HepG2 (cell line): ENCODE measurements around the gene CABLES2. TPM values are rescaled to one million over a fixed set of nuclear protein-coding genes. Genes with fewer than 3 reads are reported as not detected.

Experiments used
- ATAC-seq: fragments of 200-7000 bp; cut with Tn5 transposase; 3 replicates; pipeline ENCODE4 v1.9.1; 2020; ENCODE audit warnings: mild to moderate bottlenecking, moderate library complexity
- BruUV-seq: library from RNA; stranded (reverse); fragments of 400-500 nt; replicated peaks from 2 replicates; lab custom pipeline; 2021; lab: Mats Ljungman, UMichigan
- CTCF ChIA-PET: fragments of 300-600 bp; formaldehyde crosslinking; extraction: SDS; loops from one replicate; lab custom pipeline; 2021; ENCODE audit warnings: low total read pairs, inconsistent platforms, low intra/inter-chr PET ratio; lab: Yijun Ruan, JAX
- POLR2A ChIA-PET: fragments of 350-600 bp; sonication (Branson Sonifier 250); formaldehyde crosslinking; loops from one replicate; lab custom pipeline; 2020; ENCODE audit warnings: antibody characterized with exemption, inconsistent platforms; lab: Yijun Ruan, JAX
- DNase-seq: peaks from one replicate; pipeline ENCODE4 v3.0.0-alpha.2; 2015; ENCODE audit warnings: low spot score
- FAIRE-seq: peaks from 3 replicates; lab custom pipeline; 2011; peaks lifted over from hg19 to GRCh38; lab: Jason Lieb, UNC
- H2AFZ ChIP-seq: one replicate; pipeline ENCODE4 v1.6.1; 2011; ENCODE audit warnings: low read length, inconsistent platforms
- H3K27ac ChIP-seq: fragments of 300-600 bp; 3 replicates; pipeline ENCODE4 v1.8.0; 2011; ENCODE audit warnings: mixed run types, mild to moderate bottlenecking, mixed read lengths, low read length, inconsistent platforms; ENCODE audit not compliant: insufficient read depth; ENCODE audit errors: extremely low read length
- H3K27me3 ChIP-seq, 2 experiments: fragments of 200-600 bp in 1 of 2; 2 replicates in 1 of 2; 3 replicates in 1 of 2; pipeline versions ENCODE4 v1.6.0 to v1.8.0; 2011; ENCODE audit warnings: low read length in 2 of 2, mild to moderate bottlenecking in 2 of 2, moderate library complexity in 2 of 2, inconsistent platforms in 1 of 2; ENCODE audit not compliant: insufficient read depth in 2 of 2, control insufficient read depth in 1 of 2
- H3K36me3 ChIP-seq, 2 experiments: fragments of 200-600 bp in 1 of 2; replicated peaks in 1 of 2; 2 replicates in 1 of 2; 3 replicates in 1 of 2; pipeline versions ENCODE4 v1.5.1 to v1.8.0; 2011; ENCODE audit warnings: low read length in 2 of 2, inconsistent platforms in 1 of 2; ENCODE audit not compliant: insufficient read depth in 2 of 2, control insufficient read depth in 1 of 2
- H3K4me1 ChIP-seq: 2 replicates; pipeline ENCODE4 v1.5.1; 2012; ENCODE audit warnings: low read length, inconsistent platforms; ENCODE audit not compliant: insufficient read depth
- H3K4me2 ChIP-seq: 2 replicates; pipeline ENCODE4 v1.6.0; 2011; ENCODE audit warnings: low read depth, low read length, inconsistent platforms
- H3K4me3 ChIP-seq, 3 experiments: fragments of 200-600 bp in 1 of 3; sonication (generic), shearing (Covaris generic) in 1 of 3; replicated peaks in 1 of 3; 2 replicates each; pipeline ENCODE4 v1.5.1; 2011 to 2016; ENCODE audit warnings: low read length in 3 of 3, inconsistent platforms in 2 of 3, low read depth in 2 of 3, mild to moderate bottlenecking in 2 of 3, control low read depth in 1 of 3, mixed read lengths in 1 of 3; ENCODE audit not compliant: insufficient read depth in 1 of 3
- H3K79me2 ChIP-seq: one replicate; pipeline ENCODE4 v1.6.1; 2011; ENCODE audit warnings: low read length, inconsistent platforms; ENCODE audit not compliant: insufficient read depth
- H3K9ac ChIP-seq: 2 replicates; pipeline ENCODE4 v1.6.0; 2011; ENCODE audit warnings: mild to moderate bottlenecking, low read depth, low read length, inconsistent platforms; ENCODE audit not compliant: insufficient read depth
- H3K9me3 ChIP-seq: 2 replicates; pipeline ENCODE4 v1.5.1; 2012; ENCODE audit warnings: mild to moderate bottlenecking, low read length
- H4K20me1 ChIP-seq: 2 replicates; pipeline ENCODE4 v1.6.0; 2011; ENCODE audit warnings: inconsistent platforms, mild to moderate bottlenecking, low read length, moderate library complexity; ENCODE audit not compliant: insufficient read depth
- AGO2 ChIP-seq: fragments of 200-400 bp; formaldehyde crosslinking; optimal IDR thresholded peaks from 2 replicates; pipeline ENCODE3; 2017; ENCODE audit warnings: mild to moderate bottlenecking, low read depth, low read length, moderate library complexity
- DR1 ChIP-seq: sonication (generic); formaldehyde crosslinking; IDR thresholded peaks from 2 replicates; pipeline ENCODE4 v1.8.0; 2021; ENCODE audit warnings: mild to moderate bottlenecking, missing genetic modification reagents, inconsistent platforms
- HNRNPL ChIP-seq: fragments of 200-400 bp; formaldehyde crosslinking; IDR thresholded peaks from 2 replicates; pipeline ENCODE4 v1.6.1; 2017; ENCODE audit warnings: mild to moderate bottlenecking, low read depth, low read length
- KLF11 ChIP-seq: IDR thresholded peaks from 2 replicates; pipeline ENCODE4 v1.6.1; 2016; ENCODE audit warnings: missing compliant biosample characterization
- MLX ChIP-seq: IDR thresholded peaks from 2 replicates; pipeline ENCODE4 v1.6.1; 2016
- MZF1 ChIP-seq: sonication (generic); formaldehyde crosslinking; IDR thresholded peaks from 2 replicates; pipeline ENCODE4 v1.8.1; 2023; ENCODE audit warnings: mild to moderate bottlenecking, missing genetic modification reagents, borderline replicate concordance
- PRMT3 ChIP-seq: sonication (generic); formaldehyde crosslinking; IDR thresholded peaks from 2 replicates; pipeline ENCODE4 v1.8.1; 2022; ENCODE audit warnings: low read depth, mild to moderate bottlenecking, moderate library complexity, missing genetic modification reagents, borderline replicate concordance
- RAD51 ChIP-seq: fragments of 450-650 bp; IDR thresholded peaks from 2 replicates; pipeline ENCODE4 v1.6.1; 2016; ENCODE audit warnings: borderline replicate concordance
- RBFOX2 ChIP-seq: fragments of 200-400 bp; formaldehyde crosslinking; IDR thresholded peaks from 2 replicates; pipeline ENCODE4 v1.6.1; 2017; ENCODE audit warnings: low read depth, mild to moderate bottlenecking, low read length
- REL ChIP-seq: sonication (generic); formaldehyde crosslinking; conservative IDR thresholded peaks from 2 replicates; pipeline ENCODE4 v1.8.0; 2022; ENCODE audit warnings: mild to moderate bottlenecking, missing genetic modification reagents, moderate library complexity
- RXRA ChIP-seq: sonication (generic); formaldehyde crosslinking; IDR thresholded peaks from 2 replicates; pipeline ENCODE4 v1.5.1; 2020; ENCODE audit warnings: missing genetic modification reagents
- SKI ChIP-seq: fragments of 450-650 bp; IDR thresholded peaks from one replicate; pipeline ENCODE4 v1.6.1; 2018; ENCODE audit warnings: mild to moderate bottlenecking; ENCODE audit not compliant: partially characterized antibody
- TBX2 ChIP-seq: sonication (generic); formaldehyde crosslinking; IDR thresholded peaks from 2 replicates; pipeline ENCODE4 v1.5.0; 2020; ENCODE audit warnings: missing genetic modification reagents, mild to moderate bottlenecking, borderline replicate concordance
- TEAD3 ChIP-seq: optimal IDR thresholded peaks from 2 replicates; pipeline ENCODE3; 2016; ENCODE audit warnings: borderline replicate concordance
- ZNF235 ChIP-seq: sonication (generic); formaldehyde crosslinking; IDR thresholded peaks from 2 replicates; pipeline ENCODE4 v1.8.1; 2023; ENCODE audit warnings: mild to moderate bottlenecking, missing genetic modification reagents, borderline replicate concordance
- ZNF281 ChIP-seq: sonication (generic); formaldehyde crosslinking; IDR thresholded peaks from 2 replicates; pipeline ENCODE4 v1.4.0; 2020; ENCODE audit warnings: missing genetic modification reagents, borderline replicate concordance
- WGBS: methylation state at CpG from one replicate; pipeline ENCODE4 v1.1.6; 2017; ENCODE audit warnings: low lambda C conversion rate; 5-methylcytosine and 5-hydroxymethylcytosine counted together
- in situ Hi-C: cut with HindIII; loops from 2 replicates; pipeline ENCODE4 v1.10.0; 2017; ENCODE audit warnings: low pct_unique_long_range_greater_than_20kb; ENCODE audit not compliant: extremely low pct_ligation_motif_present
- intact Hi-C: fragments of 100-400 bp; cut with micrococcal nuclease; formaldehyde crosslinking; loops from one replicate; pipeline ENCODE4 v1.10.0; 2022; ENCODE audit not compliant: unreplicated experiment
- polyA plus RNA-seq, 8 experiments: library from polyadenylated mRNA; depleted of rRNA in 3 of 8; stranded (reverse) in 7 of 8; unstranded in 1 of 8; fragments of >200 nt; fragmentation: Illumina TruSeq in 4 of 8; extraction: Trizol in 4 of 8; gene quantifications; 2 replicates each; pipeline versions ENCODE4 v1.2.1 to v1.2.3, GENCODE V29; 2011 to 2016; ENCODE audit warnings: low read depth in 4 of 8, missing spikeins in 1 of 8, mixed read lengths in 1 of 8; ENCODE audit not compliant: insufficient read depth in 1 of 8
- total RNA-seq, 5 experiments: library from RNA; depleted of rRNA; stranded (reverse); fragments of >200 nt; fragmentation: Illumina TruSeq; extraction: Trizol; gene quantifications; 2 replicates each; pipeline ENCODE4 v1.2.3, GENCODE V29; 2016; ENCODE audit warnings: low read depth in 1 of 5

Gene CABLES2
- total and polyA plus RNA-seq, 2 of the 13 experiments (the other 11 are each of a cell fraction or from before 2014, with no cell fraction given), result 5.2 to 9.7 TPM

- Histone ChIP-seq H3K27me3 (no peaks in the 10 kb centered on the region), H3K79me2 (peaks cover 21% of the 10 kb centered on the region), H3K4me3 (peak overlapping the region in 1 of 3 experiments; percentile 16; a peak in 1 of 6 replicates), H3K27ac (peak overlapping the region; percentile 21), H3K9me3 (no peaks in the 10 kb centered on the region), H2AFZ (no peak overlapping the region), H3K4me2 (no peak overlapping the region), H3K9ac (peak overlapping the region; percentile 42; the same call in 1 of the 2 replicates), H3K4me1 (peaks cover 55% of the 10 kb centered on the region), H4K20me1 (peaks cover 20% of the 10 kb centered on the region; the same call in 1 of the 2 replicates), H3K36me3 (peaks cover 42 to 47% of the 10 kb centered on the region in 2 experiments)
- DNase-seq (no peak), FAIRE-seq (no peak), ATAC-seq (no peak)
- ChIA-PET POLR2A (interaction anchor here (1.4 to 5.1 kb wide), 2 partner anchors 13 to 20 kb away, joined by 6 to 78 read pairs; partner anchors contain the start of gene LAMA5), CTCF (no interaction called here)
- 79% methylated on average over 4 of the region's 16 CpGs for WGBS
- in situ Hi-C loops (no loop called here), intact Hi-C loops (loop anchor here (2.0 kb wide), 1 partner anchor 16 kb away; no protein-coding TSS in a partner anchor)
- no TSS peak for BruUV-seq
- no peak for TF ChIP-seq REL
- no peak for TF ChIP-seq RAD51
- peak; percentile 14; the same call in 1 of the 2 replicates for TF ChIP-seq RXRA
- 0 out of 2 replicates have a peak, but pooled peaks have one; percentile 25 for TF ChIP-seq DR1 (CRISPR knock-in tag)
- peak; percentile 27 for TF ChIP-seq TEAD3 (CRISPR knock-in tag)
- TF ChIP-seq SKI, result no peak
- peak; percentile 15; the same call in 1 of the 2 replicates for TF ChIP-seq TBX2
- TF ChIP-seq ZNF235 (CRISPR knock-in tag), result 0 out of 2 replicates have a peak, but pooled peaks have one; percentile 55
- peak; percentile 69 for TF ChIP-seq RBFOX2
- TF ChIP-seq AGO2, result peak; percentile 79
- TF ChIP-seq MZF1 (CRISPR knock-in tag), result no peak
- 0 out of 2 replicates have a peak, but pooled peaks have one; percentile 52 for TF ChIP-seq HNRNPL
- TF ChIP-seq KLF11, result no peak
- no peak for TF ChIP-seq PRMT3
- TF ChIP-seq MLX (CRISPR knock-in tag), result no peak
- TF ChIP-seq ZNF281 (CRISPR knock-in tag), result no peak
Measured at GRCh38 chr20:62354811-62355341, 52.2 kb downstream of the CABLES2 start.
